Endothelial cell of umbilical vein (primary cell): ENCODE measurements around the gene MASP1. TPM values are rescaled to one million over a fixed set of nuclear protein-coding genes. Genes with fewer than 3 reads are reported as not detected.

Experiments used
- BruUV-seq: library from RNA; stranded (reverse); fragments of 400-500 nt; replicated peaks from 2 replicates; lab custom pipeline; 2021; lab: Mats Ljungman, UMichigan
- CTCF ChIA-PET: fragments of 300-600, 350-600 bp; sonication (Branson Sonifier 250); formaldehyde crosslinking; loops from one replicate; lab custom pipeline; 2021; ENCODE audit warnings: antibody characterized with exemption, inconsistent platforms; lab: Charles Lee
- POLR2A ChIA-PET: fragments of 300-600, 350-600 bp; sonication (Branson Sonifier 250); formaldehyde crosslinking; loops from one replicate; lab custom pipeline; 2021; ENCODE audit warnings: antibody characterized with exemption, inconsistent platforms; lab: Charles Lee
- DNase-seq: peaks from one replicate; pipeline ENCODE4 v3.0.0-alpha.2; 2011; ENCODE audit warnings: low read depth, low spot score
- FAIRE-seq: peaks from 2 replicates; lab custom pipeline; 2011; peaks lifted over from hg19 to GRCh38; lab: Jason Lieb, UNC
- H2AFZ ChIP-seq: 2 replicates; pipeline ENCODE4 v1.6.0; 2012; ENCODE audit warnings: low read depth, low read length, control low read depth, inconsistent platforms
- H3K27ac ChIP-seq: 2 replicates; pipeline ENCODE4 v1.5.1; 2011; ENCODE audit warnings: low read depth, mild to moderate bottlenecking, control low read depth, low read length, moderate library complexity; ENCODE audit not compliant: insufficient read depth
- H3K27me3 ChIP-seq, 2 experiments: 2 replicates each; pipeline versions ENCODE4 v1.6.0 to v1.6.1; 2011; ENCODE audit warnings: low read length in 2 of 2, mixed read lengths in 1 of 2; ENCODE audit not compliant: control insufficient read depth in 2 of 2, insufficient read depth in 2 of 2
- H3K36me3 ChIP-seq, 2 experiments: 2 replicates in 1 of 2; 3 replicates in 1 of 2; pipeline ENCODE4 v1.5.1; 2011; ENCODE audit warnings: low read length in 2 of 2, mild to moderate bottlenecking in 1 of 2, moderate library complexity in 1 of 2; ENCODE audit not compliant: control insufficient read depth in 2 of 2, insufficient read depth in 2 of 2; ENCODE audit errors: extremely low read depth in 1 of 2
- H3K4me1 ChIP-seq: 3 replicates; pipeline ENCODE4 v1.5.1; 2011; ENCODE audit warnings: mild to moderate bottlenecking, low read length; ENCODE audit not compliant: control insufficient read depth, insufficient read depth; ENCODE audit errors: extremely low read depth
- H3K4me2 ChIP-seq: 2 replicates; pipeline ENCODE4 v1.6.1; 2011; ENCODE audit warnings: low read length, control low read depth, mixed read lengths; ENCODE audit not compliant: insufficient read depth
- H3K4me3 ChIP-seq, 3 experiments: fragments of 200-600 bp in 1 of 3; sonication (generic), shearing (Covaris generic) in 1 of 3; replicated peaks in 1 of 3; 2 replicates each; pipeline ENCODE4 v1.5.1; 2011 to 2016; ENCODE audit warnings: control low read depth in 3 of 3, low read length in 3 of 3, mild to moderate bottlenecking in 2 of 3, inconsistent platforms in 1 of 3, low read depth in 1 of 3, moderate library complexity in 1 of 3; ENCODE audit not compliant: insufficient read depth in 1 of 3
- H3K79me2 ChIP-seq: 2 replicates; pipeline ENCODE4 v1.6.0; 2012; ENCODE audit warnings: low read length, inconsistent platforms; ENCODE audit not compliant: control insufficient read depth, insufficient read depth
- H3K9ac ChIP-seq: replicated peaks from 2 replicates; pipeline ENCODE3; 2011; ENCODE audit warnings: low read length, control low read depth; ENCODE audit not compliant: insufficient read depth; ENCODE audit errors: extremely low read depth
- H3K9me1 ChIP-seq: replicated peaks from 3 replicates; pipeline ENCODE4 v1.6.0; 2011; ENCODE audit warnings: mild to moderate bottlenecking, low read length; ENCODE audit not compliant: control insufficient read depth, insufficient read depth; ENCODE audit errors: extremely low read depth
- H3K9me3 ChIP-seq: replicated peaks from 2 replicates; pipeline ENCODE4 v1.5.1; 2012; ENCODE audit warnings: low read length, inconsistent platforms; ENCODE audit not compliant: control insufficient read depth, insufficient read depth
- H4K20me1 ChIP-seq: replicated peaks from 2 replicates; pipeline ENCODE3; 2011; ENCODE audit warnings: mild to moderate bottlenecking, low read length; ENCODE audit not compliant: control insufficient read depth, insufficient read depth; ENCODE audit errors: extremely low read depth
- CTCF ChIP-seq, 2 donors: IDR thresholded peaks; 1 replicate in 1 of 2; 2 replicates in 1 of 2; pipeline ENCODE4 v1.5.1; 2011; ENCODE audit warnings: low read length in 2 of 2, mild to moderate bottlenecking in 2 of 2, moderate library complexity in 2 of 2, control low read depth in 1 of 2, inconsistent platforms in 1 of 2, low read depth in 1 of 2; ENCODE audit not compliant: insufficient read depth in 1 of 2; ENCODE audit errors: extremely low read depth in 1 of 2
- FOS ChIP-seq: IDR thresholded peaks from 2 replicates; pipeline ENCODE4 v1.6.1; 2011; ENCODE audit warnings: mild to moderate bottlenecking, low read length, moderate library complexity, borderline replicate concordance; ENCODE audit not compliant: insufficient read depth
- GATA2 ChIP-seq: IDR thresholded peaks from 2 replicates; pipeline ENCODE4 v1.7.0; 2011; ENCODE audit warnings: low read depth, mild to moderate bottlenecking, moderate library complexity, mixed read lengths, low read length; ENCODE audit not compliant: insufficient read length, insufficient read depth
- JUN ChIP-seq: IDR thresholded peaks from 2 replicates; pipeline ENCODE4 v1.6.1; 2011; ENCODE audit warnings: borderline replicate concordance, low read depth; ENCODE audit not compliant: insufficient read length, insufficient read depth
- MYC ChIP-seq: IDR thresholded peaks from one replicate; pipeline ENCODE4 v1.6.1; 2011; ENCODE audit warnings: mild to moderate bottlenecking, low read depth, low read length
- POLR2A ChIP-seq: IDR thresholded peaks from 2 replicates; pipeline ENCODE4 v1.6.1; 2012; ENCODE audit warnings: low read depth, mild to moderate bottlenecking, control low read depth, low read length
- POLR2AphosphoS5 ChIP-seq: IDR thresholded peaks from 2 replicates; pipeline ENCODE4 v1.6.1; 2012; ENCODE audit warnings: low read depth, mild to moderate bottlenecking, control low read depth, low read length, moderate library complexity; ENCODE audit not compliant: insufficient read depth
- dilution Hi-C: fragments of 300-500 bp; cut with MboI; formaldehyde crosslinking; loops from one replicate; pipeline ENCODE4 v1.15.0; 2019; ENCODE audit warnings: low sequenced_read_pairs; ENCODE audit not compliant: extremely low pct_ligation_motif_present
- intact Hi-C: fragments of 100-400 bp; cut with micrococcal nuclease; formaldehyde crosslinking; loops from one replicate; pipeline ENCODE4 v1.10.0; 2022
- polyA plus RNA-seq, 4 experiments: library from polyadenylated mRNA; depleted of rRNA in 3 of 4; stranded (reverse) in 3 of 4; unstranded in 1 of 4; fragments of >200 nt; gene quantifications; 2 replicates each; pipeline versions ENCODE4 v1.2.1 to v1.2.3, GENCODE V29; 2011 to 2012; ENCODE audit warnings: missing spikeins in 1 of 4
- total RNA-seq: library from RNA; stranded (reverse); gene quantifications from 2 replicates; pipeline ENCODE4 v1.2.3, GENCODE V29; 2021

Gene MASP1
- total and polyA plus RNA-seq, 2 donors (not counting 3 experiments of a cell fraction or from before 2014, with no cell fraction given) = 0.31 to 0.50 TPM

DNA sequence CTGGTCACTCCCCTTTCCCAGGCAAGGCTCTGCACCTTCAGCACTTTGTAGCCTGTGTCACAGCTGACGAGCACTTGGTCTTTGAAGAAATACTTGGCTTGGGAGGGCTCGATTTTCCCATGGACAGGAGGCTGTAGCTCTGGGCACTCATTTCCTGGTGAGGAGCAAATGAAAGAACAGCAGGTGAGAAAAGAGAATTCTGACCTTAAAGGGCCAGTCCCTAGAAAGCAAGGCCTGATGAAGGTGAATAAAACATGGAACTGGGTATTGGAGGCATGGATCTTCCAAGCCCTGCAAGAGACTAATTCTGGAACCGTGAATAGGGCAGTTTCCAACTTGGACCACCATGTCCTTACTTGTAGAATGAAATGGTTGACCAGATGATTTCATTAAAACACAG is 39.9 kb downstream of the MASP1 start:
- dilution Hi-C loops (no loop called here), intact Hi-C loops (no loop called here)
- DNase-seq (no peak), FAIRE-seq (no peak)
- Histone ChIP-seq H3K4me2 (no peak overlapping the region), H3K4me1 (no peaks in the 10 kb centered on the region), H3K27ac (no peak overlapping the region), H2AFZ (no peak overlapping the region), H3K9me3 (no peaks in the 10 kb centered on the region), H3K9me1 (no peaks in the 10 kb centered on the region), H3K27me3 (no peaks in the 10 kb centered on the region), H4K20me1 (no peaks in the 10 kb centered on the region), H3K79me2 (no peaks in the 10 kb centered on the region), H3K4me3 (no peak overlapping the region), H3K36me3 (no peaks in the 10 kb centered on the region), H3K9ac (no peak overlapping the region)
- ChIA-PET POLR2A (no interaction called here), CTCF (interaction anchor here (0.7 to 0.8 kb wide), 2 partner anchors 31 to 47 kb away, joined by 3 to 4 read pairs; no protein-coding TSS in a partner anchor)
- no TSS peak for BruUV-seq
- TF ChIP-seq POLR2AphosphoS5 = no peak
- TF ChIP-seq GATA2 = no peak
- TF ChIP-seq JUN = no peak
- TF ChIP-seq POLR2A = no peak
- no peak for TF ChIP-seq CTCF (IDR thresholded peaks at IDR 0.05; ENCODE audit: extremely low read depth in 1 of 2, insufficient read depth in 1 of 2, low read depth in 1 of 2, low read length in 2 of 2)
- no peak for TF ChIP-seq MYC
- no peak for TF ChIP-seq FOS
